ENCODE results near the gene ZNF532.

DNA sequence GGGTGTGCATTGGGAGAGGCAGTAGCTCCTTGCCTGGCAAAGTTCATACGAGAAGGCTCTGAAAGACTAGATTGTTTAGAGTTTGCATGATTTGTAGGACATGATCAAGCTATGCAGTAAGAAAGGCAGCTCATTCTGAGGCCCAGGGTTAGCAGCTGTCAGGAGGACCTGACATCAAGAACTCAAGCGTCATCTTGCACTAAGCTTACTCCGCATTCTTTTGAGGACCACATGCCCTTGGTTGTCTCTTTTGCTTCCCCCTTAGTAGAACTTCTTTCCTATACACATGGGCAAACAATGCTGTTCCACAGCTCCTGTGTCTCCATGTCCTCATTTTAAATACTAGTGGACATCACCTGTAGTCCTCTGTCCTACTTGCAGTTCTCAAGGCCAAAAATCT is 14.0 kb downstream of the ZNF532 start:
- no peak for TF ChIP-seq CTCF (IDR thresholded peaks at IDR 0.05; ENCODE audit: borderline replicate concordance, extremely low read depth, low read length, poor library complexity, severe bottlenecking)
- no peak for TF ChIP-seq EZH2 (IDR thresholded peaks at IDR 0.05; ENCODE audit: borderline replicate concordance, low read depth, low read length, severe bottlenecking)

All from DND-41 (cell line).